Stimulated activated CD8-positive, alpha-beta memory T cell treated with anti-CD3 and anti-CD28 coated beads, Interleukin-4, amount 100 ng/mL, for 48 hours (primary cell): ENCODE results near the gene CCNB2.
A peak's percentile ranks its signal among the peaks of the same experiment; 100 is the strongest.
"Not testable (repeated sequence)": the region's sequence is repeated elsewhere in the genome, so short reads cannot be mapped to it uniquely, and the experiment has no call there.

Experiments
- DNase-seq: peaks from one replicate; pipeline ENCODE4 v3.0.0-alpha.2; 2020

The CCNB2 gene

GRCh38 chr15:59104912-59105732, at the start of gene CCNB2:
CCNB2 (plus strand) TSS chr15:59105146; CDS start chr15:59105269, 123 bp downstream.
- peak; percentile 84 for DNase-seq

GRCh38 chr15:59059076-59059597, 45.8 kb upstream of the CCNB2 start:
- DNase-seq = no peak

- DNase-seq = no peak
Measured at GRCh38 chr15:59060348-59060747, 44.6 kb upstream of the CCNB2 start.

GRCh38 chr15:59063042-59063441, 41.9 kb upstream of the CCNB2 start:
- no peak for DNase-seq

GRCh38 chr15:59069430-59069829, 35.5 kb upstream of the CCNB2 start:
- DNase-seq = no peak

- no peak for DNase-seq
Measured at GRCh38 chr15:59074607-59075006, 30.3 kb upstream of the CCNB2 start.

GRCh38 chr15:59087731-59088130, 17.2 kb upstream of the CCNB2 start:
- DNase-seq = no peak

- DNase-seq = no peak
Measured at GRCh38 chr15:59094077-59094476, 10.9 kb upstream of the CCNB2 start.

GRCh38 chr15:59096429-59096828, 8.5 kb upstream of the CCNB2 start:
- no peak for DNase-seq

- DNase-seq = no peak
Measured at GRCh38 chr15:59099162-59099685, 5.7 kb upstream of the CCNB2 start.

GRCh38 chr15:59104602-59104911, 389 bp upstream of the CCNB2 start:
- peak; percentile 51 for DNase-seq

- no peak for DNase-seq
Measured at GRCh38 chr15:59105854-59106253, 908 bp downstream of the CCNB2 start.

- no peak for DNase-seq
Measured at GRCh38 chr15:59111251-59111650, 6.3 kb downstream of the CCNB2 start.

GRCh38 chr15:59115047-59115446, 10.1 kb downstream of the CCNB2 start:
- no peak for DNase-seq

- no peak for DNase-seq
Measured at GRCh38 chr15:59116141-59116540, 11.2 kb downstream of the CCNB2 start.

- no peak for DNase-seq
Measured at GRCh38 chr15:59116771-59117170, 11.8 kb downstream of the CCNB2 start.

GRCh38 chr15:59119625-59120024, 14.7 kb downstream of the CCNB2 start:
- DNase-seq = no peak

GRCh38 chr15:59120937-59121336, 16.0 kb downstream of the CCNB2 start:
- no peak for DNase-seq

GRCh38 chr15:59124261-59124660, 19.3 kb downstream of the CCNB2 start:
- no peak for DNase-seq

GRCh38 chr15:59125683-59126082, 20.7 kb downstream of the CCNB2 start:
- not testable (repeated sequence) for DNase-seq

GRCh38 chr15:59127255-59127654, 22.3 kb downstream of the CCNB2 start:
- DNase-seq = not testable (repeated sequence)

GRCh38 chr15:59131456-59131855, 26.5 kb downstream of the CCNB2 start:
- DNase-seq = no peak

- no peak for DNase-seq
Measured at GRCh38 chr15:59131969-59132562, 27.1 kb downstream of the CCNB2 start.

GRCh38 chr15:59133929-59134427, 29.0 kb downstream of the CCNB2 start:
- no peak for DNase-seq
